B cell (primary cell): ENCODE results near the gene RNF114. TPM values are rescaled to one million over a fixed set of nuclear protein-coding genes. Genes with fewer than 3 reads are reported as not detected.

Source experiments
- ATAC-seq: fragments of 200-7000 bp; cut with Tn5 transposase; one replicate; pipeline ENCODE4 v1.10.0; 2021; ENCODE audit warnings: low read depth, mild to moderate bottlenecking, moderate number of reproducible peaks, moderate library complexity
- CTCF ChIA-PET: fragments of 350-600 bp; sonication (Branson Sonifier 250); formaldehyde crosslinking; loops from one replicate; lab custom pipeline; 2021; ENCODE audit warnings: antibody characterized with exemption, inconsistent platforms; lab: Charles Lee
- POLR2A ChIA-PET: fragments of 350-600 bp; sonication (Branson Sonifier 250); formaldehyde crosslinking; loops from one replicate; lab custom pipeline; 2021; ENCODE audit warnings: antibody characterized with exemption; lab: Charles Lee
- DNase-seq: peaks from one replicate; pipeline ENCODE4 v3.0.0; 2013
- H2AFZ ChIP-seq: 2 replicates; pipeline ENCODE4 v1.6.1; 2012; ENCODE audit warnings: mild to moderate bottlenecking, low read depth, low read length; ENCODE audit not compliant: insufficient read depth, poor library complexity, severe bottlenecking
- H3K27ac ChIP-seq, 2 donors: 1 replicate in 1 of 2; 2 replicates in 1 of 2; pipeline ENCODE4 v1.5.1; 2012 to 2013; ENCODE audit warnings: low read length in 2 of 2, mild to moderate bottlenecking in 2 of 2, moderate library complexity in 1 of 2
- H3K27me3 ChIP-seq, 4 experiments: fragments of 200-600 bp in 1 of 4; sonication (generic) in 1 of 4; replicated peaks in 1 of 4; 1 replicate in 2 of 4; 2 replicates in 2 of 4; pipeline versions ENCODE4 v1.6.1 to v1.7.0; 2013 to 2016; ENCODE audit warnings: low read length in 3 of 4, mild to moderate bottlenecking in 2 of 4, mixed read lengths in 1 of 4, moderate library complexity in 1 of 4; ENCODE audit not compliant: insufficient read depth in 4 of 4, control insufficient read depth in 3 of 4; ENCODE audit errors: control extremely low read depth in 1 of 4
- H3K36me3 ChIP-seq, 2 experiments: replicated peaks in 1 of 2; 1 replicate in 1 of 2; 2 replicates in 1 of 2; pipeline versions ENCODE4 v1.6.1 to v1.7.1; 2013; ENCODE audit warnings: low read length in 1 of 2; ENCODE audit not compliant: insufficient read depth in 2 of 2, control insufficient read depth in 1 of 2; ENCODE audit errors: control extremely low read depth in 1 of 2, extremely low read depth in 1 of 2
- H3K4me1 ChIP-seq, 2 donors: fragments of 200-600 bp in 1 of 2; sonication (generic) in 1 of 2; 1 replicate in 1 of 2; 2 replicates in 1 of 2; pipeline versions ENCODE4 v1.5.1 to v1.6.1; 2013 to 2017; ENCODE audit warnings: low read length in 2 of 2; ENCODE audit not compliant: control insufficient read depth in 2 of 2, insufficient read depth in 2 of 2
- H3K4me2 ChIP-seq: replicated peaks from 2 replicates; pipeline ENCODE3; 2012; ENCODE audit warnings: mild to moderate bottlenecking, low read depth, low read length; ENCODE audit not compliant: poor library complexity, severe bottlenecking
- H3K4me3 ChIP-seq, 5 experiments: fragments of 200-600 bp in 1 of 5; sonication (generic) in 1 of 5; 1 replicate in 3 of 5; 2 replicates in 2 of 5; pipeline versions ENCODE4 v1.5.1 to v1.7.0; 2011 to 2016; ENCODE audit warnings: low read length in 4 of 5, mild to moderate bottlenecking in 4 of 5, low read depth in 2 of 5, control low read depth in 1 of 5, moderate library complexity in 1 of 5; ENCODE audit not compliant: insufficient read depth in 1 of 5; ENCODE audit errors: control extremely low read depth in 1 of 5, extremely low read depth in 1 of 5
- H3K79me2 ChIP-seq: fragments of 200-600 bp; sonication (generic); one replicate; pipeline ENCODE4 v1.6.0; 2016; ENCODE audit warnings: low read length; ENCODE audit not compliant: control insufficient read depth, insufficient read depth
- H3K9ac ChIP-seq: fragments of 200-600 bp; sonication (generic); 2 replicates; pipeline ENCODE4 v1.6.1; 2017; ENCODE audit warnings: mild to moderate bottlenecking, low read length, moderate library complexity
- H3K9me3 ChIP-seq, 3 donors: one replicate each; pipeline versions ENCODE4 v1.6.1 to v1.7.1; 2013; ENCODE audit warnings: low read length in 2 of 3; ENCODE audit not compliant: control insufficient read depth in 2 of 3, insufficient read depth in 1 of 3; ENCODE audit errors: control extremely low read depth in 1 of 3
- H4K20me1 ChIP-seq: 2 replicates; pipeline ENCODE4 v1.6.0; 2012; ENCODE audit warnings: mild to moderate bottlenecking, low read length; ENCODE audit not compliant: insufficient read depth, control insufficient read depth, poor library complexity, severe bottlenecking
- H3K27ac Mint-ChIP-seq: one replicate; pipeline ENCODE4 v1.8.0; 2021; ENCODE audit warnings: mixed read lengths
- H3K27me3 Mint-ChIP-seq: one replicate; pipeline ENCODE4 v1.8.0; 2021; ENCODE audit warnings: mixed read lengths
- H3K4me1 Mint-ChIP-seq: one replicate; pipeline ENCODE4 v1.8.0; 2021; ENCODE audit warnings: mixed read lengths
- H3K4me3 Mint-ChIP-seq: one replicate; pipeline ENCODE4 v1.8.0; 2021; ENCODE audit warnings: mixed read lengths
- H3K9me3 Mint-ChIP-seq: one replicate; pipeline ENCODE4 v1.8.0; 2022; ENCODE audit warnings: mixed read lengths; ENCODE audit not compliant: insufficient read depth
- EZH2 ChIP-seq: IDR thresholded peaks from 2 replicates; pipeline ENCODE4 v1.6.1; 2012; ENCODE audit warnings: borderline replicate concordance, low read depth, mild to moderate bottlenecking, moderate library complexity, low read length; ENCODE audit not compliant: insufficient read depth, poor library complexity, severe bottlenecking
- WGBS: methylation state at CpG from one replicate; pipeline ENCODE4 v1.1.5; 2013; ENCODE audit warnings: missing lambda C conversion rate; ENCODE audit not compliant: insufficient coverage; 5-methylcytosine and 5-hydroxymethylcytosine counted together
- intact Hi-C: fragments of 100-400 bp; cut with micrococcal nuclease; formaldehyde crosslinking; loops from one replicate; pipeline ENCODE4 v1.10.0; 2022
- polyA plus RNA-seq: library from polyadenylated mRNA; depleted of rRNA; stranded (reverse); fragments of >200 nt; gene quantifications from 2 replicates; pipeline ENCODE4 v1.2.3, GENCODE V29; 2012
- total RNA-seq, 2 donors: library from RNA; stranded (reverse); fragments of 120-200 nt in 1 of 2; gene quantifications; 1 replicate in 1 of 2; 2 replicates in 1 of 2; pipeline versions ENCODE4 v1.2.3 to v1.2.4, GENCODE V29; 2013 to 2022
- TF ChIP-seq, protein P1 (sequence below): fragments of 200-600 bp; IDR thresholded peaks from one replicate; pipeline ENCODE4 v1.8.0; 2022; ENCODE audit warnings: antibody characterized with exemption, mild to moderate bottlenecking

RNF114 gene
- total and polyA plus RNA-seq, 2 donors (not counting 1 experiment from before 2014, with no cell fraction given) = 81.7 to 117 TPM

- peaks cover 0 to 3% (median 0%) of the 10 kb centered on the region in 3 donors for H3K9me3 ChIP-seq
- intact Hi-C loops = loop anchor here (1.0 kb wide), 2 partner anchors 17 to 103 kb away; no protein-coding TSS in a partner anchor
- peak overlapping the region in 4 of 5 experiments; percentile 26 to 67 (median 54) for H3K4me3 ChIP-seq
- Mint-ChIP-seq H3K27me3 (no peaks in the 10 kb centered on the region), H3K27ac (peak overlapping the region; percentile 53), H3K4me3 (peak overlapping the region; percentile 81), H3K4me1 (peaks cover 24% of the 10 kb centered on the region), H3K9me3 (no peaks in the 10 kb centered on the region)
- H3K4me1 ChIP-seq = peaks cover 18 to 26% of the 10 kb centered on the region in 2 donors
- no peak overlapping the region for H3K27ac ChIP-seq
- H3K4me2 ChIP-seq = peak overlapping the region; percentile 96
- peaks cover 0 to 2% (median 0%) of the 10 kb centered on the region in 4 experiments for H3K27me3 ChIP-seq
- no peaks in the 10 kb centered on the region for H4K20me1 ChIP-seq
- no peak for ATAC-seq
- H3K9ac ChIP-seq = peak overlapping the region; percentile 67
- H2AFZ ChIP-seq = peak overlapping the region; percentile 78
- H3K79me2 ChIP-seq = no peaks in the 10 kb centered on the region
- POLR2A ChIA-PET = interaction anchor here (0.5 to 1.3 kb wide), 3 partner anchors 10 to 89 kb away, joined by 3 to 5 read pairs (median 4); no protein-coding TSS in a partner anchor
- no peaks in the 10 kb centered on the region for H3K36me3 ChIP-seq
- 5% methylated on average over 12 of the region's 12 CpGs for WGBS
- no peak for TF ChIP-seq EZH2
- TF ChIP-seq, protein P1, sequence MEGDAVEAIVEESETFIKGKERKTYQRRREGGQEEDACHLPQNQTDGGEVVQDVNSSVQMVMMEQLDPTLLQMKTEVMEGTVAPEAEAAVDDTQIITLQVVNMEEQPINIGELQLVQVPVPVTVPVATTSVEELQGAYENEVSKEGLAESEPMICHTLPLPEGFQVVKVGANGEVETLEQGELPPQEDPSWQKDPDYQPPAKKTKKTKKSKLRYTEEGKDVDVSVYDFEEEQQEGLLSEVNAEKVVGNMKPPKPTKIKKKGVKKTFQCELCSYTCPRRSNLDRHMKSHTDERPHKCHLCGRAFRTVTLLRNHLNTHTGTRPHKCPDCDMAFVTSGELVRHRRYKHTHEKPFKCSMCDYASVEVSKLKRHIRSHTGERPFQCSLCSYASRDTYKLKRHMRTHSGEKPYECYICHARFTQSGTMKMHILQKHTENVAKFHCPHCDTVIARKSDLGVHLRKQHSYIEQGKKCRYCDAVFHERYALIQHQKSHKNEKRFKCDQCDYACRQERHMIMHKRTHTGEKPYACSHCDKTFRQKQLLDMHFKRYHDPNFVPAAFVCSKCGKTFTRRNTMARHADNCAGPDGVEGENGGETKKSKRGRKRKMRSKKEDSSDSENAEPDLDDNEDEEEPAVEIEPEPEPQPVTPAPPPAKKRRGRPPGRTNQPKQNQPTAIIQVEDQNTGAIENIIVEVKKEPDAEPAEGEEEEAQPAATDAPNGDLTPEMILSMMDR = no peak
- CTCF ChIA-PET = interaction anchor here (0.5 to 13.5 kb wide), 12 partner anchors 17 to 212 kb away, joined by 3 to 531 read pairs (median 4); no protein-coding TSS in a partner anchor
- no peak for DNase-seq
These were observed 45.8 kb downstream of the RNF114 start for GRCh38 chr20:49982072-49982345.
